H1 (cell line): Measurements from ENCODE around the gene GPS1. TPM values are rescaled to one million over a fixed set of nuclear protein-coding genes. Genes with fewer than 3 reads are reported as not detected.
A peak's percentile ranks its signal among the peaks of the same experiment; 100 is the strongest.

ENCODE experiments used
- CTCF ChIA-PET: fragments of 300-600 bp; sonication (Branson Sonifier 250); formaldehyde crosslinking; loops from one replicate; lab custom pipeline; 2021; ENCODE audit not compliant: partially characterized antibody; lab: Charles Lee
- POLR2A ChIA-PET: fragments of 300-600 bp; sonication (Branson Sonifier 250); formaldehyde crosslinking; loops from one replicate; lab custom pipeline; 2021; ENCODE audit warnings: inconsistent platforms; ENCODE audit not compliant: partially characterized antibody; lab: Charles Lee
- DNase-seq, 2 experiments: peaks; one replicate each; pipeline versions ENCODE4 v3.0.0 to v3.0.0-alpha.2; 2010 to 2022; ENCODE audit warnings: low spot score in 2 of 2, low read depth in 1 of 2, mixed read lengths in 1 of 2
- FAIRE-seq: peaks from 2 replicates; lab custom pipeline; 2011; peaks lifted over from hg19 to GRCh38; lab: Jason Lieb, UNC
- H2AFZ ChIP-seq: 2 replicates; pipeline ENCODE4 v1.8.1; 2012; ENCODE audit warnings: low read length, inconsistent platforms
- H2AK5ac ChIP-seq: 2 replicates; pipeline ENCODE4 v1.6.1; 2013; ENCODE audit warnings: low read depth, low read length
- H2BK120ac ChIP-seq: replicated peaks from 2 replicates; pipeline ENCODE3; 2013; ENCODE audit warnings: low read depth, low read length, inconsistent platforms
- H2BK12ac ChIP-seq: 2 replicates; pipeline ENCODE4 v1.6.1; 2013; ENCODE audit warnings: low read depth, low read length
- H2BK15ac ChIP-seq: 2 replicates; pipeline ENCODE4 v1.6.1; 2013; ENCODE audit warnings: low read length
- H2BK20ac ChIP-seq: 2 replicates; pipeline ENCODE4 v1.6.1; 2013; ENCODE audit warnings: low read length
- H2BK5ac ChIP-seq: 2 replicates; pipeline ENCODE4 v1.6.1; 2013; ENCODE audit warnings: low read depth, low read length
- H3K14ac ChIP-seq: 2 replicates; pipeline ENCODE4 v1.6.1; 2013; ENCODE audit warnings: inconsistent platforms; ENCODE audit not compliant: insufficient read length
- H3K18ac ChIP-seq: 2 replicates; pipeline ENCODE4 v1.6.1; 2013; ENCODE audit warnings: low read length; ENCODE audit errors: extremely low read depth
- H3K23ac ChIP-seq: 2 replicates; pipeline ENCODE4 v1.6.1; 2013; ENCODE audit warnings: inconsistent platforms; ENCODE audit not compliant: insufficient read length
- H3K23me2 ChIP-seq: 2 replicates; pipeline ENCODE4 v1.6.1; 2013; ENCODE audit warnings: low read depth, low read length
- H3K27ac ChIP-seq: 2 replicates; pipeline ENCODE4 v1.6.1; 2011; ENCODE audit warnings: low read depth, low read length, inconsistent platforms
- H3K27me3 ChIP-seq, 4 experiments: replicated peaks in 1 of 4; 1 replicate in 1 of 4; 2 replicates in 3 of 4; pipeline versions ENCODE4 v1.6.1 to v1.8.1; 2011 to 2013; ENCODE audit warnings: low read length in 3 of 4, mild to moderate bottlenecking in 3 of 4, inconsistent platforms in 2 of 4, mixed read lengths in 2 of 4, moderate library complexity in 1 of 4; ENCODE audit not compliant: control insufficient read depth in 3 of 4, insufficient read depth in 3 of 4; ENCODE audit errors: extremely low read depth in 1 of 4
- H3K36me3 ChIP-seq, 4 experiments: 2 replicates each; pipeline versions ENCODE4 v1.6.1 to v1.8.1; 2011 to 2013; ENCODE audit warnings: mild to moderate bottlenecking in 4 of 4, low read length in 3 of 4, moderate library complexity in 2 of 4, control low read depth in 1 of 4, inconsistent platforms in 1 of 4; ENCODE audit not compliant: insufficient read depth in 4 of 4, control insufficient read depth in 2 of 4
- H3K4ac ChIP-seq: replicated peaks from 2 replicates; pipeline ENCODE3; 2013; ENCODE audit warnings: low read length, low read depth, mixed read lengths, inconsistent platforms; ENCODE audit not compliant: insufficient read length
- H3K4me1 ChIP-seq, 4 experiments: replicated peaks in 1 of 4; 1 replicate in 1 of 4; 2 replicates in 3 of 4; pipeline versions ENCODE4 v1.6.1 to v1.8.1; 2011 to 2013; ENCODE audit warnings: low read length in 3 of 4, inconsistent platforms in 2 of 4, mixed read lengths in 1 of 4; ENCODE audit not compliant: insufficient read depth in 4 of 4, control insufficient read depth in 3 of 4
- H3K4me2 ChIP-seq, 2 experiments: 2 replicates each; pipeline versions ENCODE4 v1.6.1 to v1.8.1; 2011 to 2013; ENCODE audit warnings: low read depth in 2 of 2, low read length in 2 of 2, control low read depth in 1 of 2, inconsistent platforms in 1 of 2, mild to moderate bottlenecking in 1 of 2; ENCODE audit not compliant: insufficient read depth in 1 of 2
- H3K4me3 ChIP-seq, 4 experiments: fragments of 200-600, 300-600 bp in 1 of 4; sonication (generic), shearing (Covaris generic), sonication (Bioruptor Twin) in 1 of 4; 2 replicates each; pipeline versions ENCODE4 v1.5.1 to v1.8.1; 2011 to 2016; ENCODE audit warnings: low read length in 4 of 4, low read depth in 3 of 4, control low read depth in 2 of 4, inconsistent platforms in 2 of 4, mild to moderate bottlenecking in 2 of 4, mixed read lengths in 1 of 4, moderate library complexity in 1 of 4; ENCODE audit not compliant: insufficient read depth in 2 of 4; ENCODE audit errors: extremely low read depth in 1 of 4
- H3K56ac ChIP-seq: replicated peaks from 2 replicates; pipeline ENCODE3; 2013; ENCODE audit warnings: low read depth, mild to moderate bottlenecking, mixed read lengths, low read length, inconsistent platforms; ENCODE audit not compliant: insufficient read length
- H3K79me1 ChIP-seq: 2 replicates; pipeline ENCODE4 v1.6.1; 2013; ENCODE audit warnings: low read depth, low read length, control low read depth
- H3K79me2 ChIP-seq, 2 experiments: 2 replicates each; pipeline versions ENCODE4 v1.6.1 to v1.8.1; 2012 to 2013; ENCODE audit warnings: low read length in 2 of 2, mild to moderate bottlenecking in 2 of 2, inconsistent platforms in 1 of 2; ENCODE audit not compliant: insufficient read depth in 2 of 2, control insufficient read depth in 1 of 2
- H3K9ac ChIP-seq, 4 experiments: replicated peaks in 1 of 4; 1 replicate in 1 of 4; 2 replicates in 3 of 4; pipeline versions ENCODE4 v1.6.1 to v1.8.1; 2011 to 2013; ENCODE audit warnings: low read depth in 3 of 4, low read length in 3 of 4, control low read depth in 2 of 4, mild to moderate bottlenecking in 2 of 4, moderate library complexity in 2 of 4, inconsistent platforms in 1 of 4; ENCODE audit errors: extremely low read depth in 1 of 4
- H3K9me3 ChIP-seq, 2 experiments: 2 replicates each; pipeline versions ENCODE4 v1.6.1 to v1.8.1; 2012 to 2013; ENCODE audit warnings: mild to moderate bottlenecking in 2 of 2, moderate library complexity in 2 of 2, control low read depth in 1 of 2, inconsistent platforms in 1 of 2, low read depth in 1 of 2, low read length in 1 of 2, mixed read lengths in 1 of 2; ENCODE audit not compliant: insufficient read depth in 2 of 2
- H4K20me1 ChIP-seq, 2 experiments: replicated peaks in 1 of 2; 2 replicates each; pipeline versions ENCODE3 to v1.8.1; 2011 to 2013; ENCODE audit warnings: inconsistent platforms in 2 of 2, low read length in 2 of 2, mild to moderate bottlenecking in 1 of 2; ENCODE audit not compliant: insufficient read depth in 2 of 2, control insufficient read depth in 1 of 2
- H4K5ac ChIP-seq: 2 replicates; pipeline ENCODE4 v1.6.1; 2013; ENCODE audit warnings: low read length, low read depth, mixed read lengths, inconsistent platforms; ENCODE audit not compliant: insufficient read length
- H4K8ac ChIP-seq: 2 replicates; pipeline ENCODE4 v1.8.0; 2013; ENCODE audit warnings: mild to moderate bottlenecking, moderate library complexity, low read length, inconsistent platforms; ENCODE audit not compliant: insufficient read depth; ENCODE audit errors: extremely low read depth
- H4K91ac ChIP-seq: replicated peaks from 2 replicates; pipeline ENCODE3; 2013; ENCODE audit warnings: low read length, mixed read lengths, inconsistent platforms; ENCODE audit not compliant: insufficient read length
- ATF3 ChIP-seq: IDR thresholded peaks from 2 replicates; pipeline ENCODE4 v1.6.1; 2011; ENCODE audit warnings: low read depth, mild to moderate bottlenecking, low read length; ENCODE audit not compliant: insufficient read depth
- BACH1 ChIP-seq: IDR thresholded peaks from 2 replicates; pipeline ENCODE4 v1.6.1; 2012; ENCODE audit warnings: low read length, improper control_type of control experiment
- BCL11A ChIP-seq, 2 experiments: IDR thresholded peaks; one replicate each; pipeline ENCODE4 v1.6.1; 2011; ENCODE audit warnings: low read depth in 2 of 2, low read length in 2 of 2, mild to moderate bottlenecking in 2 of 2
- CEBPB ChIP-seq: IDR thresholded peaks from 2 replicates; pipeline ENCODE4 v1.6.1; 2012; ENCODE audit warnings: low read depth, low read length
- HDAC2 ChIP-seq, 2 experiments: fragments of 300-600 bp in 1 of 2; sonication (generic) in 1 of 2; IDR thresholded peaks; 2 replicates each; pipeline ENCODE4 v1.6.1; 2011 to 2012; ENCODE audit warnings: low read depth in 2 of 2, low read length in 2 of 2, mild to moderate bottlenecking in 2 of 2, moderate library complexity in 2 of 2, borderline replicate concordance in 1 of 2, inconsistent platforms in 1 of 2
- HDAC6 ChIP-seq: IDR thresholded peaks from one replicate; pipeline ENCODE4 v1.7.1; 2012; ENCODE audit warnings: low read depth, mild to moderate bottlenecking, inconsistent platforms, low read length, moderate library complexity
- KDM5A ChIP-seq: fragments of 200-600 bp; IDR thresholded peaks from 2 replicates; pipeline ENCODE4 v1.7.1; 2012; ENCODE audit warnings: mild to moderate bottlenecking, low read length, inconsistent platforms, mixed read lengths
- NRF1 ChIP-seq: IDR thresholded peaks from 2 replicates; pipeline ENCODE4 v1.6.1; 2011; ENCODE audit warnings: mild to moderate bottlenecking, low read depth, low read length, improper control_type of control experiment
- TAF7 ChIP-seq: optimal IDR thresholded peaks from 2 replicates; pipeline ENCODE3; 2011; ENCODE audit warnings: low read depth, mild to moderate bottlenecking, inconsistent platforms, low read length, moderate library complexity, borderline replicate concordance
- USF2 ChIP-seq: IDR thresholded peaks from 2 replicates; pipeline ENCODE4 v1.6.1; 2011; ENCODE audit warnings: low read length, improper control_type of control experiment
- WGBS, 2 experiments: shearing (Covaris generic) in 1 of 2; methylation state at CpG; one replicate each; pipeline versions ENCODE4 v1.1.6 to v1.1.7; 2013 to 2015; ENCODE audit warnings: low lambda C conversion rate in 2 of 2, mixed read lengths in 2 of 2, inconsistent platforms in 1 of 2, low coverage in 1 of 2, missing lambda C conversion rate in 1 of 2; ENCODE audit not compliant: insufficient replicate concordance in 2 of 2, insufficient coverage in 1 of 2, insufficient read length in 1 of 2; ENCODE audit errors: extremely low coverage in 1 of 2, missing lambda C conversion rate in 1 of 2; 5-methylcytosine and 5-hydroxymethylcytosine counted together
- polyA plus RNA-seq, 7 experiments: library from polyadenylated mRNA; depleted of rRNA in 3 of 7; stranded (reverse) in 5 of 7; unstranded in 2 of 7; fragments of >200 nt in 5 of 7; fragments of 200-250 nt in 2 of 7; gene quantifications; 1 replicate in 5 of 7; 2 replicates in 1 of 7; 4 replicates in 1 of 7; pipeline versions ENCODE4 v1.2.1 to v1.2.3, GENCODE V29; 2011 to 2013; ENCODE audit warnings: missing spikeins in 2 of 7, mixed read lengths in 2 of 7
- total RNA-seq: library from RNA; stranded (reverse); fragmentation: NEBNext Ultra II Directional; extraction: Animal tissue kit (Norgen Biotek cat#: 25700); gene quantifications from 2 replicates; pipeline ENCODE4 v1.2.1, GENCODE V29; 2021

Gene GPS1
- total and polyA plus RNA-seq, 2 of the 8 experiments (the other 6 are each of a cell fraction or from before 2014, with no cell fraction given), result 153 to 277 TPM

GRCh38 chr17:82021107-82021899 is 30.4 kb upstream of the GPS1 start:
- H3K56ac ChIP-seq, result no peak overlapping the region
- H2AK5ac ChIP-seq, result no peak overlapping the region
- WGBS, 2 experiments, result 93% methylated on average over 25 of the region's 25 CpGs; no CpG with 5 or more reads in 1 of the 2 experiments
- no peak overlapping the region for H3K18ac ChIP-seq
- no peaks in the 10 kb centered on the region for H3K27me3 ChIP-seq
- no peak overlapping the region for H3K23ac ChIP-seq
- H4K5ac ChIP-seq, result no peak overlapping the region
- H3K36me3 ChIP-seq, result no peaks in the 10 kb centered on the region
- H3K4me1 ChIP-seq, result peaks cover 0 to 14% (median 8%) of the 10 kb centered on the region in 4 experiments; a peak in 5 of 7 replicates
- ChIA-PET CTCF (interaction anchor here (0.6 to 4.7 kb wide), 28 partner anchors 9 to 121 kb away, joined by 3 to 29 read pairs (median 6); partner anchors contain the start of genes ASPSCR1, DUS1L, MAFG and SIRT7), POLR2A (interaction anchor here (0.7 to 4.3 kb wide), 10 partner anchors 9 to 135 kb away, joined by 3 to 22 read pairs (median 7); partner anchors contain the start of genes FASN and RAC3)
- DNase-seq, result no peak
- peak overlapping the region; percentile 83 to 93 (median 86); a peak in 5 of 8 replicates for H3K4me3 ChIP-seq
- H3K27ac ChIP-seq, result no peak overlapping the region
- H4K8ac ChIP-seq, result no peak overlapping the region
- no peak overlapping the region for H2BK15ac ChIP-seq
- H2BK120ac ChIP-seq, result no peak overlapping the region
- no peak overlapping the region for H2BK20ac ChIP-seq
- no peak overlapping the region for H2AFZ ChIP-seq
- H3K9me3 ChIP-seq, result no peaks in the 10 kb centered on the region
- no peak overlapping the region; a peak in 1 of 7 replicates for H3K9ac ChIP-seq
- H4K91ac ChIP-seq, result no peak overlapping the region
- peaks cover 12% of the 10 kb centered on the region for H3K23me2 ChIP-seq
- peaks cover 7 to 14% of the 10 kb centered on the region in 2 experiments for H4K20me1 ChIP-seq
- H3K14ac ChIP-seq, result no peak overlapping the region
- H2BK5ac ChIP-seq, result no peak overlapping the region
- H2BK12ac ChIP-seq, result no peak overlapping the region
- H3K79me1 ChIP-seq, result peaks cover 4% of the 10 kb centered on the region; the same call in 1 of the 2 replicates
- FAIRE-seq, result no peak
- H3K79me2 ChIP-seq, result peaks cover 0 to 12% of the 10 kb centered on the region in 2 experiments; a peak in 1 of 4 replicates
- peak overlapping the region; percentile 44 for H3K4ac ChIP-seq
- H3K4me2 ChIP-seq, result peak overlapping the region; percentile 87 to 92; a peak in 3 of 4 replicates
- TF ChIP-seq USF2 (no peak), BACH1 (no peak), HDAC2 (IDR thresholded peaks at IDR 0.05; ENCODE audit: borderline replicate concordance in 1 of 2, low read depth in 2 of 2, low read length in 2 of 2) (no peak), HDAC6 (no peak), TAF7 (no peak), ATF3 (no peak), NRF1 (no peak), KDM5A (no peak), CEBPB (no peak), BCL11A (IDR thresholded peaks at IDR 0.05; ENCODE audit: low read depth in 2 of 2, low read length in 2 of 2) (no peak)
